SK-N-MC (cell line): ENCODE results near the gene SULT2B1.

Source experiments
- EZH2 ChIP-seq: fragments of 200-600 bp; sonication (generic); IDR thresholded peaks from one replicate; pipeline ENCODE4 v1.6.1; 2017; ENCODE audit warnings: antibody characterized with exemption
- FOXP2 ChIP-seq: optimal IDR thresholded peaks from 2 replicates; pipeline ENCODE3; 2011; ENCODE audit warnings: mild to moderate bottlenecking, moderate library complexity; ENCODE audit not compliant: insufficient read depth; ENCODE audit errors: extremely low read length, control extremely low read depth
- POLR2AphosphoS5 ChIP-seq: IDR thresholded peaks from 2 replicates; pipeline ENCODE4 v1.6.1; 2012; ENCODE audit warnings: mild to moderate bottlenecking, low read depth, low read length, borderline replicate concordance

- no peak for TF ChIP-seq EZH2
- TF ChIP-seq POLR2AphosphoS5: no peak
- no peak for TF ChIP-seq FOXP2
These were observed 12.4 kb upstream of the SULT2B1 start for GRCh38 chr19:48539503-48540096.
